Measurements from ENCODE around the gene LIAS. TPM values are rescaled to one million over a fixed set of nuclear protein-coding genes. Genes with fewer than 3 reads are reported as not detected.
"Not testable (repeated sequence)": the region's sequence is repeated elsewhere in the genome, so short reads cannot be mapped to it uniquely, and the experiment has no call there.

LIAS gene
- 10 to 100 TPM in 3 of 4 donors, 1 to 10 TPM in 1; 1.8 to 16.5 (median 11.3) TPM for total RNA-seq

GRCh38 chr4:39458505-39459300 is at the start of gene LIAS, which contains the start of gene RPL9:
Gene LIAS, plus strand, starts transcription at chr4:39459056. Its CDS starts 62 bp downstream, at chr4:39459118.
Gene RPL9, minus strand, starts transcription at chr4:39458922. Its CDS starts 483 bp downstream, at chr4:39458439.
- peak; percentile 88 to 96 for TF ChIP-seq POLR2A (IDR thresholded peaks at IDR 0.05)
- TF ChIP-seq CTCF (IDR thresholded peaks at IDR 0.05): peak in 1 of 4 experiments; percentile 31
- Histone ChIP-seq H3K27ac (peak within 1 kb of the TSS; percentile 90 to 94), H3K36me3 (no peaks in the 10 kb centered on the region), H3K27me3 (no peaks in the 10 kb centered on the region), H3K4me1 (peaks cover 3 to 18% of the 10 kb centered on the region in 2 donors), H3K4me3 (peak within 1 kb of the TSS; percentile 63 to 68), H3K9me3 (no peaks in the 10 kb centered on the region)
- intact Hi-C loops (cut with DNase I; ENCODE audit: low total_unique reads): loop anchor here (5.0 kb wide), 1 partner anchor 519 kb away; the partner anchor contains the start of gene PDS5A
- DNase-seq: peak; percentile 96 to 98

GRCh38 chr4:39410415-39410814 is 48.4 kb upstream of the LIAS start:
- Histone ChIP-seq H3K4me1 (no peaks in the 10 kb centered on the region), H3K36me3 (no peaks in the 10 kb centered on the region), H3K27ac (no peak overlapping the region), H3K27me3 (no peaks in the 10 kb centered on the region), H3K9me3 (no peaks in the 10 kb centered on the region), H3K4me3 (no peak overlapping the region)
- no peak for DNase-seq
- intact Hi-C loops (cut with DNase I; ENCODE audit: low total_unique reads): no loop called here
- TF ChIP-seq POLR2A (IDR thresholded peaks at IDR 0.05) (no peak), CTCF (IDR thresholded peaks at IDR 0.05) (no peak)

GRCh38 chr4:39411561-39411960 is 47.3 kb upstream of the LIAS start:
- intact Hi-C loops (cut with DNase I; ENCODE audit: low total_unique reads); H3K9me3 ChIP-seq; DNase-seq; H3K4me1 ChIP-seq; H3K36me3 ChIP-seq; H3K27me3 ChIP-seq; H3K27ac ChIP-seq; H3K4me3 ChIP-seq: not testable (repeated sequence)

- Histone ChIP-seq H3K27ac (no peak overlapping the region), H3K9me3 (no peaks in the 10 kb centered on the region), H3K4me1 (no peaks in the 10 kb centered on the region), H3K27me3 (no peaks in the 10 kb centered on the region), H3K36me3 (no peaks in the 10 kb centered on the region), H3K4me3 (no peak overlapping the region)
- DNase-seq: no peak
- intact Hi-C loops (cut with DNase I; ENCODE audit: low total_unique reads): no loop called here
- no peak for TF ChIP-seq POLR2A (IDR thresholded peaks at IDR 0.05)
- TF ChIP-seq CTCF (IDR thresholded peaks at IDR 0.05): no peak
These were observed 43.1 kb upstream of the LIAS start for GRCh38 chr4:39415678-39416283.

GRCh38 chr4:39422247-39422646 is 36.6 kb upstream of the LIAS start:
- intact Hi-C loops (cut with DNase I; ENCODE audit: low total_unique reads): no loop called here
- H3K27ac ChIP-seq: no peak overlapping the region
- no peak for TF ChIP-seq CTCF (IDR thresholded peaks at IDR 0.05)
- DNase-seq: no peak
- H3K36me3 ChIP-seq: no peaks in the 10 kb centered on the region
- no peak overlapping the region for H3K4me3 ChIP-seq
- no peaks in the 10 kb centered on the region for H3K9me3 ChIP-seq
- H3K4me1 ChIP-seq: no peaks in the 10 kb centered on the region
- no peaks in the 10 kb centered on the region for H3K27me3 ChIP-seq

GRCh38 chr4:39425297-39425696 is 33.6 kb upstream of the LIAS start:
- H3K4me3 ChIP-seq; intact Hi-C loops (cut with DNase I; ENCODE audit: low total_unique reads); H3K27me3 ChIP-seq; H3K36me3 ChIP-seq; H3K27ac ChIP-seq; H3K4me1 ChIP-seq; DNase-seq; H3K9me3 ChIP-seq: not testable (repeated sequence)
